ENCODE data around the gene MTARC1.

DNA sequence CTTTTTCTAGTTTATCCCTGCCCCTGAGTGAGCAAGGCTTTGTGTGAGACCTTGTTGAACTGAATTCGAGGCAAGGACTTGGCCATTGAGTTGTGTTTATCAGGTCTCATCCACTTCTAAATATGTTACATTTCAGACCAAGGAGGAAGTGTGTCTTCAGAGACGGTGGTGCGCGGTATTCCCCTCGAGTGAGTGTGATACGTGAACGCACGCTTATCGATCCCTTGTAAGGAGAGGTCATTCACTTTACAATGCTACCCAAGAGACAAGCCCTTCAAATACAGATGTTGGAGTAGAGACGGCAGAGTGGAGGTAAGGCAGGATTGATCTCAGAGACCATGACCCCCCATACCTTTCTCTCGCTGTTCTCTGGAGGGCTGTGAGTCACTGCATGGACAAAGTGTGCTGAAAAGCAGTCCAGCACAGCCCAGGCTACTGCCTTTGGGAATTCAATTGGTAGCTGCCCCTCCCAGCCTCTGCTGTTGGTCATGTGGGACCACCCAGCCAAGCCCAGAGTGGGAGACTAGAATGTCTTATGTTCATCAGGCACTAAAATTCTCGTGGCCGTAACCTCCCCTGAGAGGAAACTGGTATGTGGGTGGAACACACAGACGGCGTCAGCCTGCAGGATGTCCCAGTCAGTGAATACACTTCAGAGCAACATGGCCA, 16.3 kb upstream of the MTARC1 start:
- TF ChIP-seq YY1 (IDR thresholded peaks at IDR 0.05; ENCODE audit: insufficient read depth, insufficient read length) = no peak
- TF ChIP-seq ZNF274 (IDR thresholded peaks at IDR 0.05; ENCODE audit: low read depth, low read length) = no peak
- no peak for TF ChIP-seq SUZ12 (IDR thresholded peaks at IDR 0.05; ENCODE audit: extremely low read depth, insufficient read depth, insufficient read length)

Data from NT2/D1 (cell line).